Panc1 (cell line): ENCODE measurements around the gene RAB40A.

Experiments
- POLR2AphosphoS5 ChIP-seq: IDR thresholded peaks from 2 replicates; pipeline ENCODE4 v1.6.1; 2012; ENCODE audit warnings: mild to moderate bottlenecking, low read depth, low read length, moderate library complexity
- TCF7L2 ChIP-seq: IDR thresholded peaks from 2 replicates; pipeline ENCODE4 v1.6.1; 2011; ENCODE audit warnings: mild to moderate bottlenecking, low read depth, low read length, inconsistent platforms
- TF ChIP-seq, protein P1 (sequence below): fragments of 450-650 bp; IDR thresholded peaks from 2 replicates; pipeline ENCODE4 v1.5.1; 2017; ENCODE audit warnings: mild to moderate bottlenecking
- TF ChIP-seq, protein P2 (sequence below), 2 experiments: IDR thresholded peaks; 2 replicates each; pipeline ENCODE4 v1.6.1; 2011 to 2012; ENCODE audit warnings: low read depth in 2 of 2, control low read depth in 1 of 2, low read length in 1 of 2, mild to moderate bottlenecking in 1 of 2, moderate library complexity in 1 of 2; ENCODE audit not compliant: insufficient read depth in 1 of 2

DNA sequence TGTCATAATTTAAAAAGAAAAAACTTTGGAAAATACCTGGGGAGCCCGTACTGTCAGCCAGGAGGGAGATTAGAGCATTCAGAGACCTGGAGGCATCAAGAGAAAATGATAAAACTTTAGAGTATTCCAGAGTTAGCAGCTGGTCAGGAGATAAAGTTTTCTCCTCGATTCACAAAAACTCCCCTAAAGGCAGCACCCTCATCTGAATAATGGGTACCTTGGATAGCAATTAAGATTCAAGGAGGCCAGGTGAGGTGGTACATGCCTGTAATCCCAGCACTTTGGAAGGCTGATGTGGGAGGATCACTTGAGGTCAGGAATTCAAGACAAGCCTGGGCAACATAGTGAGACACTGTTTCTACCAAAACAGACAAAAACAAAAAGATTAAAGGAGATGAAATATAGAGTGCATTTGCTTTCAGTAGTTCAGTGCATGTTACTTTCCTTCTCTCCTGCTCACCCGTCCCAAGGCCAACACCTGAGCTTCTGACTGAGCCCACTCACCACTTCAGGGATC is 18.6 kb upstream of the RAB40A start:
- TF ChIP-seq, protein P1, sequence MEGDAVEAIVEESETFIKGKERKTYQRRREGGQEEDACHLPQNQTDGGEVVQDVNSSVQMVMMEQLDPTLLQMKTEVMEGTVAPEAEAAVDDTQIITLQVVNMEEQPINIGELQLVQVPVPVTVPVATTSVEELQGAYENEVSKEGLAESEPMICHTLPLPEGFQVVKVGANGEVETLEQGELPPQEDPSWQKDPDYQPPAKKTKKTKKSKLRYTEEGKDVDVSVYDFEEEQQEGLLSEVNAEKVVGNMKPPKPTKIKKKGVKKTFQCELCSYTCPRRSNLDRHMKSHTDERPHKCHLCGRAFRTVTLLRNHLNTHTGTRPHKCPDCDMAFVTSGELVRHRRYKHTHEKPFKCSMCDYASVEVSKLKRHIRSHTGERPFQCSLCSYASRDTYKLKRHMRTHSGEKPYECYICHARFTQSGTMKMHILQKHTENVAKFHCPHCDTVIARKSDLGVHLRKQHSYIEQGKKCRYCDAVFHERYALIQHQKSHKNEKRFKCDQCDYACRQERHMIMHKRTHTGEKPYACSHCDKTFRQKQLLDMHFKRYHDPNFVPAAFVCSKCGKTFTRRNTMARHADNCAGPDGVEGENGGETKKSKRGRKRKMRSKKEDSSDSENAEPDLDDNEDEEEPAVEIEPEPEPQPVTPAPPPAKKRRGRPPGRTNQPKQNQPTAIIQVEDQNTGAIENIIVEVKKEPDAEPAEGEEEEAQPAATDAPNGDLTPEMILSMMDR, result no peak
- TF ChIP-seq POLR2AphosphoS5 (no peak), TCF7L2 (no peak)
- TF ChIP-seq, protein P2, sequence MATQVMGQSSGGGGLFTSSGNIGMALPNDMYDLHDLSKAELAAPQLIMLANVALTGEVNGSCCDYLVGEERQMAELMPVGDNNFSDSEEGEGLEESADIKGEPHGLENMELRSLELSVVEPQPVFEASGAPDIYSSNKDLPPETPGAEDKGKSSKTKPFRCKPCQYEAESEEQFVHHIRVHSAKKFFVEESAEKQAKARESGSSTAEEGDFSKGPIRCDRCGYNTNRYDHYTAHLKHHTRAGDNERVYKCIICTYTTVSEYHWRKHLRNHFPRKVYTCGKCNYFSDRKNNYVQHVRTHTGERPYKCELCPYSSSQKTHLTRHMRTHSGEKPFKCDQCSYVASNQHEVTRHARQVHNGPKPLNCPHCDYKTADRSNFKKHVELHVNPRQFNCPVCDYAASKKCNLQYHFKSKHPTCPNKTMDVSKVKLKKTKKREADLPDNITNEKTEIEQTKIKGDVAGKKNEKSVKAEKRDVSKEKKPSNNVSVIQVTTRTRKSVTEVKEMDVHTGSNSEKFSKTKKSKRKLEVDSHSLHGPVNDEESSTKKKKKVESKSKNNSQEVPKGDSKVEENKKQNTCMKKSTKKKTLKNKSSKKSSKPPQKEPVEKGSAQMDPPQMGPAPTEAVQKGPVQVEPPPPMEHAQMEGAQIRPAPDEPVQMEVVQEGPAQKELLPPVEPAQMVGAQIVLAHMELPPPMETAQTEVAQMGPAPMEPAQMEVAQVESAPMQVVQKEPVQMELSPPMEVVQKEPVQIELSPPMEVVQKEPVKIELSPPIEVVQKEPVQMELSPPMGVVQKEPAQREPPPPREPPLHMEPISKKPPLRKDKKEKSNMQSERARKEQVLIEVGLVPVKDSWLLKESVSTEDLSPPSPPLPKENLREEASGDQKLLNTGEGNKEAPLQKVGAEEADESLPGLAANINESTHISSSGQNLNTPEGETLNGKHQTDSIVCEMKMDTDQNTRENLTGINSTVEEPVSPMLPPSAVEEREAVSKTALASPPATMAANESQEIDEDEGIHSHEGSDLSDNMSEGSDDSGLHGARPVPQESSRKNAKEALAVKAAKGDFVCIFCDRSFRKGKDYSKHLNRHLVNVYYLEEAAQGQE (IDR thresholded peaks at IDR 0.05; ENCODE audit: insufficient read depth in 1 of 2, low read depth in 2 of 2, low read length in 1 of 2), result no peak
